Neural cell (in vitro differentiated cells): ENCODE data around the gene IGF1. TPM values are rescaled to one million over a fixed set of nuclear protein-coding genes. Genes with fewer than 3 reads are reported as not detected.

Experiments used
- H2AFZ ChIP-seq: fragments of 200-600, 300-800 bp; sonication (generic), shearing (Covaris generic); 2 replicates; pipeline ENCODE4 v1.6.0; 2014; ENCODE audit warnings: low read depth, mild to moderate bottlenecking, antibody characterized with exemption, low read length, moderate library complexity
- H3F3A ChIP-seq: fragments of 200-600 bp; shearing (Covaris generic); 2 replicates; pipeline ENCODE4 v1.6.1; 2016; ENCODE audit warnings: mild to moderate bottlenecking, moderate library complexity, mixed read lengths, antibody characterized with exemption, low read length; ENCODE audit not compliant: insufficient read depth, poor library complexity, severe bottlenecking
- H3K27ac ChIP-seq: fragments of 200-600, 300-800 bp; sonication (generic), shearing (Covaris generic); 2 replicates; pipeline ENCODE4 v1.5.1; 2014; ENCODE audit warnings: mild to moderate bottlenecking, low read length, moderate library complexity
- H3K27me3 ChIP-seq: fragments of 300-800, 200-600 bp; sonication (generic), shearing (Covaris generic); 2 replicates; pipeline ENCODE4 v1.6.0; 2014; ENCODE audit warnings: mild to moderate bottlenecking, low read depth, low read length, moderate library complexity; ENCODE audit not compliant: insufficient read depth
- H3K36me3 ChIP-seq: fragments of 300-800, 200-600 bp; sonication (generic), shearing (Covaris generic); 2 replicates; pipeline ENCODE4 v1.5.1; 2014; ENCODE audit warnings: mild to moderate bottlenecking, antibody characterized with exemption, low read length, moderate library complexity; ENCODE audit not compliant: insufficient read depth
- H3K4me2 ChIP-seq: fragments of 300-800, 200-600 bp; sonication (generic), shearing (Covaris generic); 2 replicates; pipeline ENCODE4 v1.6.0; 2014; ENCODE audit warnings: mild to moderate bottlenecking, low read length
- H3K4me3 ChIP-seq: fragments of 300-800, 200-600 bp; sonication (generic), shearing (Covaris generic); 2 replicates; pipeline ENCODE4 v1.5.1; 2014; ENCODE audit warnings: mild to moderate bottlenecking, low read length, moderate library complexity
- H3K79me2 ChIP-seq: fragments of 200-600 bp; shearing (Covaris generic); replicated peaks from 2 replicates; pipeline ENCODE4 v1.6.0; 2014; ENCODE audit warnings: mild to moderate bottlenecking, low read length, moderate library complexity; ENCODE audit not compliant: insufficient read depth
- H3K9ac ChIP-seq: fragments of 300-800, 200-600 bp; sonication (generic), shearing (Covaris generic); 2 replicates; pipeline ENCODE4 v1.6.1; 2016; ENCODE audit warnings: mild to moderate bottlenecking, low read length, mixed read lengths
- H3K9me2 ChIP-seq: fragments of 200-600 bp; shearing (Covaris generic); 2 replicates; pipeline ENCODE4 v1.6.1; 2016; ENCODE audit warnings: mild to moderate bottlenecking, low read length, mixed read lengths; ENCODE audit not compliant: insufficient read depth
- H3K9me3 ChIP-seq: fragments of 200-600, 300-800 bp; sonication (generic), shearing (Covaris generic); 2 replicates; pipeline ENCODE4 v1.6.1; 2016; ENCODE audit warnings: mild to moderate bottlenecking, mixed run types, low read length, moderate library complexity, mixed read lengths
- H4K20me1 ChIP-seq: fragments of 200-600 bp; shearing (Covaris generic); 2 replicates; pipeline ENCODE4 v1.6.1; 2016; ENCODE audit warnings: mild to moderate bottlenecking, mixed run types; ENCODE audit not compliant: insufficient read depth
- EP300 ChIP-seq: fragments of 450-650 bp; conservative IDR thresholded peaks from 2 replicates; pipeline ENCODE4 v1.6.1; 2014; ENCODE audit warnings: antibody characterized with exemption, mild to moderate bottlenecking, moderate library complexity; ENCODE audit not compliant: poor library complexity, severe bottlenecking
- EZH2 ChIP-seq: fragments of 200-600, 300-800 bp; shearing (Covaris generic), sonication (generic); IDR thresholded peaks from 2 replicates; pipeline ENCODE4 v1.6.1; 2014; ENCODE audit warnings: antibody characterized with exemption, low read length, borderline replicate concordance, mild to moderate bottlenecking; ENCODE audit not compliant: insufficient read depth, poor library complexity, severe bottlenecking
- MXI1 ChIP-seq: fragments of 450-650 bp; conservative IDR thresholded peaks from 2 replicates; pipeline ENCODE4 v1.6.1; 2014; ENCODE audit warnings: antibody characterized with exemption, mild to moderate bottlenecking; ENCODE audit not compliant: poor library complexity, severe bottlenecking
- POLR2AphosphoS5 ChIP-seq: IDR thresholded peaks from 2 replicates; pipeline ENCODE4 v1.6.1; 2012
- RAD21 ChIP-seq: fragments of 450-650 bp; conservative IDR thresholded peaks from 2 replicates; pipeline ENCODE4 v1.6.1; 2014; ENCODE audit warnings: antibody characterized with exemption, mild to moderate bottlenecking, moderate library complexity
- SMC3 ChIP-seq: fragments of 450-650 bp; conservative IDR thresholded peaks from 2 replicates; pipeline ENCODE4 v1.6.1; 2014; ENCODE audit warnings: antibody characterized with exemption, mild to moderate bottlenecking, moderate library complexity; ENCODE audit not compliant: poor library complexity
- TAF1 ChIP-seq: IDR thresholded peaks from 2 replicates; pipeline ENCODE4 v1.6.1; 2012; ENCODE audit warnings: low read depth
- polyA plus RNA-seq: library from polyadenylated mRNA; depleted of rRNA; stranded (reverse); fragments of >200 nt; gene quantifications from 2 replicates; pipeline ENCODE4 v1.2.3, GENCODE V29; 2014
- TF ChIP-seq, protein P1 (sequence below): fragments of 450-650 bp; IDR thresholded peaks from 2 replicates; pipeline ENCODE4 v1.5.1; 2014; ENCODE audit warnings: antibody characterized with exemption, mild to moderate bottlenecking, moderate library complexity; ENCODE audit not compliant: poor library complexity, severe bottlenecking
- TF ChIP-seq, protein P2 (sequence below): IDR thresholded peaks from 2 replicates; pipeline ENCODE4 v1.6.1; 2012; ENCODE audit warnings: borderline replicate concordance

Gene IGF1
- polyA plus RNA-seq, 1 donor from 2014 or later = not detected

DNA sequence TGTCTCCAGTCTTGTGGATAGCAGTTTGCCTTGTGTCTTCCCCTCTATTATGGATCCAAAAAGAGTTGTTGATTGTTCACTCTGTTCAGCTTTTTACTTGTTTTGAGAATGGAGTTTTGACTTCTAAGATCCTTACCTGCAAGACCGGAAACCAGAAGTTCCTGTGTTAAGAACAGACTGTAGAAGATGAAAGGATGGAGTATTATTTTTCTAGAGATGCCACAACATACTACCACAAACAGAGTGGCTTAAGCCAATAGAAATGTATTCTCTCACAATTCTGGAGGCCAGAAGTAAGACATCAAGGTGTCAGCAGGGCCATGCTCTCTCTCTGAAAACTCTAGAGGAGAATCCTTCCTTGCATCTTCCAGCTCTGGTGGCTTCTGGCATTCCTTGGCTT lies 95.0 kb downstream of the IGF1 start:
- TF ChIP-seq, protein P1, sequence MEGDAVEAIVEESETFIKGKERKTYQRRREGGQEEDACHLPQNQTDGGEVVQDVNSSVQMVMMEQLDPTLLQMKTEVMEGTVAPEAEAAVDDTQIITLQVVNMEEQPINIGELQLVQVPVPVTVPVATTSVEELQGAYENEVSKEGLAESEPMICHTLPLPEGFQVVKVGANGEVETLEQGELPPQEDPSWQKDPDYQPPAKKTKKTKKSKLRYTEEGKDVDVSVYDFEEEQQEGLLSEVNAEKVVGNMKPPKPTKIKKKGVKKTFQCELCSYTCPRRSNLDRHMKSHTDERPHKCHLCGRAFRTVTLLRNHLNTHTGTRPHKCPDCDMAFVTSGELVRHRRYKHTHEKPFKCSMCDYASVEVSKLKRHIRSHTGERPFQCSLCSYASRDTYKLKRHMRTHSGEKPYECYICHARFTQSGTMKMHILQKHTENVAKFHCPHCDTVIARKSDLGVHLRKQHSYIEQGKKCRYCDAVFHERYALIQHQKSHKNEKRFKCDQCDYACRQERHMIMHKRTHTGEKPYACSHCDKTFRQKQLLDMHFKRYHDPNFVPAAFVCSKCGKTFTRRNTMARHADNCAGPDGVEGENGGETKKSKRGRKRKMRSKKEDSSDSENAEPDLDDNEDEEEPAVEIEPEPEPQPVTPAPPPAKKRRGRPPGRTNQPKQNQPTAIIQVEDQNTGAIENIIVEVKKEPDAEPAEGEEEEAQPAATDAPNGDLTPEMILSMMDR = no peak
- TF ChIP-seq MXI1 (no peak), POLR2AphosphoS5 (no peak), EZH2 (no peak)
- Histone ChIP-seq H4K20me1 (no peaks in the 10 kb centered on the region), H3K4me2 (no peak overlapping the region), H3F3A (no peaks in the 10 kb centered on the region), H3K9me2 (no peaks in the 10 kb centered on the region), H3K9ac (no peak overlapping the region), H3K27ac (no peak overlapping the region), H2AFZ (no peak overlapping the region), H3K27me3 (no peaks in the 10 kb centered on the region), H3K9me3 (no peaks in the 10 kb centered on the region), H3K4me3 (no peak overlapping the region), H3K36me3 (no peaks in the 10 kb centered on the region), H3K79me2 (no peaks in the 10 kb centered on the region)

DNA sequence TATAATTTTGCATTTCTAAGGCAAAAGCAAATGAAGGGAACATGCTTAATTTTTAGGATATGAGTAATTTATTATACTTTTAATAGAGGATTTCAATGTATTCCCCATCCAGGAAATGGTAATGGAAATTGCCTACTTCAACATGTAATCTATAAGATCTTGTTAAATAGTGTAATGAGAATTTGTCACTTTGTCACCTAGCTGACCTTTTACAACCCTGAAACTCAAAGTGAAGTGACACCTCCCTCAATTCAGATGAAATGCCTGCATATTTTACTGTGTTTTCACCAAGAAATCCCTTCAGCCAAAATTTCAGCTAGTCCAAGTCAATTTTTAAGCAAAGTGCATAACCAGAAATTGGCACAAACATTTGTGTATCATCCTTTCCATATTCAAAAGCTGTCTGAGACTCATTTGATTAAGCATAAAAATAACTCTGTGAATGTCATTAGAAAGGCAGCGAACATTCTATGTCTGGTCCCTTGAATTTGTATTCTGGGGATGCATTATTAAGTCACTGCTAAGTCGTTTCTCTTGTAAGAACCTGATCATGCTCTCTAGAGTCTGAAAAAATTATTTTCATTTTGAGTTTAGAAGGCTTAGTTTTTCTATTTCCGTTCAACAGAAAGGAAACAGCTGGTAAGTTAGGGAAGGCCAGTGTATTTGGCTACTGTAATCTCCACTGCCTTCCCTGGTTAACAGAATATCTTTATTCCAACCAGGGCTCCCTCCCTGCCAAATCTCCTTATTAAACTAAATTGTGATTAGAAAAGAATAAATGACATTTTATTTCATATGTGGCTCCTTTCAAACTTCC lies 100.8 kb downstream of the IGF1 start:
- Histone ChIP-seq H3F3A (no peaks in the 10 kb centered on the region), H3K27ac (no peak overlapping the region), H3K4me2 (no peak overlapping the region), H3K9me2 (no peaks in the 10 kb centered on the region), H3K9me3 (no peaks in the 10 kb centered on the region), H3K4me3 (no peak overlapping the region), H3K79me2 (no peaks in the 10 kb centered on the region), H4K20me1 (no peaks in the 10 kb centered on the region), H3K36me3 (no peaks in the 10 kb centered on the region), H2AFZ (no peak overlapping the region), H3K9ac (no peak overlapping the region), H3K27me3 (no peaks in the 10 kb centered on the region)
- TF ChIP-seq EP300 (no peak), MXI1 (no peak), EZH2 (no peak), SMC3 (no peak), RAD21 (no peak), POLR2AphosphoS5 (no peak), TAF1 (no peak)
- TF ChIP-seq, protein P1 = no peak
- TF ChIP-seq, protein P2, sequence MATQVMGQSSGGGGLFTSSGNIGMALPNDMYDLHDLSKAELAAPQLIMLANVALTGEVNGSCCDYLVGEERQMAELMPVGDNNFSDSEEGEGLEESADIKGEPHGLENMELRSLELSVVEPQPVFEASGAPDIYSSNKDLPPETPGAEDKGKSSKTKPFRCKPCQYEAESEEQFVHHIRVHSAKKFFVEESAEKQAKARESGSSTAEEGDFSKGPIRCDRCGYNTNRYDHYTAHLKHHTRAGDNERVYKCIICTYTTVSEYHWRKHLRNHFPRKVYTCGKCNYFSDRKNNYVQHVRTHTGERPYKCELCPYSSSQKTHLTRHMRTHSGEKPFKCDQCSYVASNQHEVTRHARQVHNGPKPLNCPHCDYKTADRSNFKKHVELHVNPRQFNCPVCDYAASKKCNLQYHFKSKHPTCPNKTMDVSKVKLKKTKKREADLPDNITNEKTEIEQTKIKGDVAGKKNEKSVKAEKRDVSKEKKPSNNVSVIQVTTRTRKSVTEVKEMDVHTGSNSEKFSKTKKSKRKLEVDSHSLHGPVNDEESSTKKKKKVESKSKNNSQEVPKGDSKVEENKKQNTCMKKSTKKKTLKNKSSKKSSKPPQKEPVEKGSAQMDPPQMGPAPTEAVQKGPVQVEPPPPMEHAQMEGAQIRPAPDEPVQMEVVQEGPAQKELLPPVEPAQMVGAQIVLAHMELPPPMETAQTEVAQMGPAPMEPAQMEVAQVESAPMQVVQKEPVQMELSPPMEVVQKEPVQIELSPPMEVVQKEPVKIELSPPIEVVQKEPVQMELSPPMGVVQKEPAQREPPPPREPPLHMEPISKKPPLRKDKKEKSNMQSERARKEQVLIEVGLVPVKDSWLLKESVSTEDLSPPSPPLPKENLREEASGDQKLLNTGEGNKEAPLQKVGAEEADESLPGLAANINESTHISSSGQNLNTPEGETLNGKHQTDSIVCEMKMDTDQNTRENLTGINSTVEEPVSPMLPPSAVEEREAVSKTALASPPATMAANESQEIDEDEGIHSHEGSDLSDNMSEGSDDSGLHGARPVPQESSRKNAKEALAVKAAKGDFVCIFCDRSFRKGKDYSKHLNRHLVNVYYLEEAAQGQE = no peak
